Skin of body (tissue), 2 donors: ENCODE results near the gene MCIDAS. TPM values are rescaled to one million over a fixed set of nuclear protein-coding genes. Genes with fewer than 3 reads are reported as not detected.

ENCODE experiments used
- DNase-seq: peaks from one replicate; lab custom pipeline; 2025; lab: John Stamatoyannopoulos, UW
- total RNA-seq: library from RNA; depleted of rRNA; stranded (reverse); fragments of >200 nt; gene quantifications from one replicate; pipeline ENCODE4 v1.2.3, GENCODE V29; 2014

MCIDAS gene
- total RNA-seq: not detected

- DNase-seq: no peak
Measured at GRCh38 chr5:55226934-55227663, at the start of gene MCIDAS. Gene MCIDAS, minus strand, starts transcription at chr5:55227315. Its CDS starts 177 bp downstream, at chr5:55227138.

- DNase-seq: no peak
Measured at GRCh38 chr5:55276771-55277170, 49.7 kb upstream of the MCIDAS start.

- no peak for DNase-seq
Measured at GRCh38 chr5:55258339-55258738, 31.2 kb upstream of the MCIDAS start.

- no peak for DNase-seq
Measured at GRCh38 chr5:55254802-55255201, 27.7 kb upstream of the MCIDAS start.

- no peak for DNase-seq
Measured at GRCh38 chr5:55250064-55250463, 22.9 kb upstream of the MCIDAS start.

GRCh38 chr5:55241746-55242145 lies 14.6 kb upstream of the MCIDAS start:
- DNase-seq: no peak

GRCh38 chr5:55236800-55237199 lies 9.7 kb upstream of the MCIDAS start:
- no peak for DNase-seq

- DNase-seq: no peak
Measured at GRCh38 chr5:55234121-55234700, 7.1 kb upstream of the MCIDAS start.

GRCh38 chr5:55232985-55233928 lies 6.1 kb upstream of the MCIDAS start, which contains the start of gene CCNO:
Gene CCNO, minus strand, starts transcription at chr5:55233608. Its CDS starts 85 bp downstream, at chr5:55233523.
- DNase-seq: peak; percentile 29

GRCh38 chr5:55232271-55232984 lies 5.3 kb upstream of the MCIDAS start:
- DNase-seq: no peak

- no peak for DNase-seq
Measured at GRCh38 chr5:55231919-55232270, 4.8 kb upstream of the MCIDAS start.

- DNase-seq: no peak
Measured at GRCh38 chr5:55231029-55231918, 4.2 kb upstream of the MCIDAS start.

- DNase-seq: no peak
Measured at GRCh38 chr5:55230086-55230629, 3.0 kb upstream of the MCIDAS start.

- DNase-seq: no peak
Measured at GRCh38 chr5:55227664-55228430, 732 bp upstream of the MCIDAS start.

GRCh38 chr5:55226027-55226933 lies 835 bp downstream of the MCIDAS start:
- DNase-seq: peak; percentile 22

GRCh38 chr5:55225346-55225745 lies 1.8 kb downstream of the MCIDAS start:
- no peak for DNase-seq

- no peak for DNase-seq
Measured at GRCh38 chr5:55223812-55224240, 3.3 kb downstream of the MCIDAS start.
